ENCODE results near the gene PRR22. TPM values are rescaled to one million over a fixed set of nuclear protein-coding genes. Genes with fewer than 3 reads are reported as not detected.

PRR22 gene
- total and polyA plus RNA-seq, 2 experiments from 2014 or later = 3.6 to 9.7 TPM

GRCh38 chr19:5805462-5806132 lies 21.1 kb upstream of the PRR22 start:
- Histone ChIP-seq H3K9me3 (ENCODE audit: low read depth) (no peaks in the 10 kb centered on the region), H3K4me1 (ENCODE audit: low read depth) (peaks cover 7% of the 10 kb centered on the region), H3K4me3 (peak overlapping the region; percentile 53), H3K36me3 (no peaks in the 10 kb centered on the region), H3K27me3 (no peaks in the 10 kb centered on the region), H3K27ac (no peak overlapping the region)
- DNase-seq (ENCODE audit: low read depth in 1 of 2, low spot score in 1 of 2) = peak; percentile 60 to 93
- TF ChIP-seq, protein P1, sequence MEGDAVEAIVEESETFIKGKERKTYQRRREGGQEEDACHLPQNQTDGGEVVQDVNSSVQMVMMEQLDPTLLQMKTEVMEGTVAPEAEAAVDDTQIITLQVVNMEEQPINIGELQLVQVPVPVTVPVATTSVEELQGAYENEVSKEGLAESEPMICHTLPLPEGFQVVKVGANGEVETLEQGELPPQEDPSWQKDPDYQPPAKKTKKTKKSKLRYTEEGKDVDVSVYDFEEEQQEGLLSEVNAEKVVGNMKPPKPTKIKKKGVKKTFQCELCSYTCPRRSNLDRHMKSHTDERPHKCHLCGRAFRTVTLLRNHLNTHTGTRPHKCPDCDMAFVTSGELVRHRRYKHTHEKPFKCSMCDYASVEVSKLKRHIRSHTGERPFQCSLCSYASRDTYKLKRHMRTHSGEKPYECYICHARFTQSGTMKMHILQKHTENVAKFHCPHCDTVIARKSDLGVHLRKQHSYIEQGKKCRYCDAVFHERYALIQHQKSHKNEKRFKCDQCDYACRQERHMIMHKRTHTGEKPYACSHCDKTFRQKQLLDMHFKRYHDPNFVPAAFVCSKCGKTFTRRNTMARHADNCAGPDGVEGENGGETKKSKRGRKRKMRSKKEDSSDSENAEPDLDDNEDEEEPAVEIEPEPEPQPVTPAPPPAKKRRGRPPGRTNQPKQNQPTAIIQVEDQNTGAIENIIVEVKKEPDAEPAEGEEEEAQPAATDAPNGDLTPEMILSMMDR (IDR thresholded peaks at IDR 0.05; ENCODE audit: low read depth, low read length) = peak; percentile 79

DNA sequence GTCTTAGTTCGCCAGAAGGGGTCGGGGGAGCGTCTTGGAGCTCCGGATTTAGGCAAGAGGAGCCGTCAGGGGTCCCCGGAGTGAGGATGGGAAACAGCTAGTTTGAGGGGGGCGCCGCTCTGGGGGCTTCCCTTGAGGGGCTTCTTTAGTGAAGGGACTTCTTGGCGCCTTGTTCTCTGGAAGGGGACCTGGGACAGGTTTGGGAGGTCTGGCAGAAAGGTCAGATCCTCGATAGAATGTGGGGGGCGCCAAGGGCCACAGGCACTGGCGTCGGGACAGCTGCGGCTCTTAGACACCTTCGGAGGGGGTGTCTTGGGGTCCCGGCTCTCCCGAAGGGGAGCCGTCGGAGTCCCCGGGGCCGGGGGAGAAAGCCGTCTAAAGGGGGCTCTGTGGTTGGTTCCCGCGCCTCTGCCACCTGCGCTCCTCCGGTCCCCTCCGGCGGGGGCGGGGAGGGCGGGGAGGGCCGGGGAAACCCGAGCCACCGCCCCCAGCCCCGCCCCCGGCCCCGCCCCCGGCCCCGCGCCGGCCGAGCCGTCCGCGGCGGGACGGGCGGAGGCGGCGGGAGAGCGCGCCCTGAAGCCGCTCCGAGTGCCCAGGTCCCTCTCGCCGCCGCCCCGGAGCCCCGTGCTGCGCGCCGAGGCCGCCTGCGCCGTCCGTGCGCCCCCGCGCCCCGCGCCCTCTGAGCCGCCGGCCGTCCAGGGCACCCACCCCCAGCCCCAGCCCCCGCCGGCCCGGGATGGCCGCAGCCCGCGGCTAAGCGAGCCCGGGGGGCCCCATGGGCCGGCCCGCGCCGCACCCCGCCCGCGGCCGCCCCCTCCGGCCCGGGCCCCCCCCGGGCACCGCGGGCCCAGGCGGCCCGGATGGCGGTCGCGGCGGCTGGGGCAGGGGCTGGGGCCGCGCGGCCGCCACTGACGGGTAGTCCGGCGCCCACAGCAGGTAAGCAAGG lies 20.2 kb upstream of the PRR22 start, which contains the start of gene NRTN:
TSS of gene NRTN (plus strand) at position 552 of the 946 bp plus-strand sequence. CDS start 19,099 bp downstream, outside the sequence.
- H3K36me3 ChIP-seq = no peaks in the 10 kb centered on the region
- TF ChIP-seq, protein P1 (IDR thresholded peaks at IDR 0.05; ENCODE audit: low read depth, low read length) = no peak
- H3K27me3 ChIP-seq = no peaks in the 10 kb centered on the region
- H3K4me3 ChIP-seq = peak within 1 kb of the TSS; percentile 53
- peaks cover 7% of the 10 kb centered on the region for H3K4me1 ChIP-seq (ENCODE audit: low read depth)
- H3K9me3 ChIP-seq (ENCODE audit: low read depth) = no peaks in the 10 kb centered on the region
- DNase-seq (ENCODE audit: low read depth in 1 of 2, low spot score in 1 of 2) = peak in 1 of 2 donors; percentile 71
- H3K27ac ChIP-seq = no peak within 1 kb of the TSS

- Histone ChIP-seq H3K36me3 (no peaks in the 10 kb centered on the region), H3K27me3 (no peaks in the 10 kb centered on the region), H3K4me3 (peak overlapping the region; percentile 13), H3K27ac (no peak overlapping the region), H3K4me1 (ENCODE audit: low read depth) (peaks cover 7% of the 10 kb centered on the region), H3K9me3 (ENCODE audit: low read depth) (no peaks in the 10 kb centered on the region)
- DNase-seq (ENCODE audit: low read depth in 1 of 2, low spot score in 1 of 2) = peak; percentile 91 to 95
- TF ChIP-seq, protein P1 (IDR thresholded peaks at IDR 0.05; ENCODE audit: low read depth, low read length) = peak; percentile 99
Measured at GRCh38 chr19:5803752-5804515, 19.4 kb upstream of the PRR22 start.

- Histone ChIP-seq H3K9me3 (ENCODE audit: low read depth) (no peaks in the 10 kb centered on the region), H3K27ac (no peak overlapping the region), H3K36me3 (no peaks in the 10 kb centered on the region), H3K4me1 (ENCODE audit: low read depth) (peaks cover 7% of the 10 kb centered on the region), H3K4me3 (no peak overlapping the region), H3K27me3 (no peaks in the 10 kb centered on the region)
- no peak for DNase-seq (ENCODE audit: low read depth in 1 of 2, low spot score in 1 of 2)
- TF ChIP-seq, protein P1 (IDR thresholded peaks at IDR 0.05; ENCODE audit: low read depth, low read length) = no peak
Measured at GRCh38 chr19:5803441-5803751, 18.9 kb upstream of the PRR22 start.
